NCI-H1417 (cell line): ENCODE measurements around the gene HBG1.

Source experiments
- DNase-seq, 3 experiments: peaks; one replicate each; lab custom pipeline; 2025; lab: John Stamatoyannopoulos, UW

The HBG1 gene

DNA sequence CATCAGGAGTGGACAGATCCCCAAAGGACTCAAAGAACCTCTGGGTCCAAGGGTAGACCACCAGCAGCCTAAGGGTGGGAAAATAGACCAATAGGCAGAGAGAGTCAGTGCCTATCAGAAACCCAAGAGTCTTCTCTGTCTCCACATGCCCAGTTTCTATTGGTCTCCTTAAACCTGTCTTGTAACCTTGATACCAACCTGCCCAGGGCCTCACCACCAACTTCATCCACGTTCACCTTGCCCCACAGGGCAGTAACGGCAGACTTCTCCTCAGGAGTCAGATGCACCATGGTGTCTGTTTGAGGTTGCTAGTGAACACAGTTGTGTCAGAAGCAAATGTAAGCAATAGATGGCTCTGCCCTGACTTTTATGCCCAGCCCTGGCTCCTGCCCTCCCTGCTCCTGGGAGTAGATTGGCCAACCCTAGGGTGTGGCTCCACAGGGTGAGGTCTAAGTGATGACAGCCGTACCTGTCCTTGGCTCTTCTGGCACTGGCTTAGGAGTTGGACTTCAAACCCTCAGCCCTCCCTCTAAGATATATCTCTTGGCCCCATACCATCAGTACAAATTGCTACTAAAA is 22.8 kb downstream of the HBG1 start, which contains the start of gene HBB:
Gene HBB (minus strand): TSS at position 340 of the 579 bp plus-strand sequence. CDS start 50 bp downstream, at position 290.
- DNase-seq: no peak

DNA sequence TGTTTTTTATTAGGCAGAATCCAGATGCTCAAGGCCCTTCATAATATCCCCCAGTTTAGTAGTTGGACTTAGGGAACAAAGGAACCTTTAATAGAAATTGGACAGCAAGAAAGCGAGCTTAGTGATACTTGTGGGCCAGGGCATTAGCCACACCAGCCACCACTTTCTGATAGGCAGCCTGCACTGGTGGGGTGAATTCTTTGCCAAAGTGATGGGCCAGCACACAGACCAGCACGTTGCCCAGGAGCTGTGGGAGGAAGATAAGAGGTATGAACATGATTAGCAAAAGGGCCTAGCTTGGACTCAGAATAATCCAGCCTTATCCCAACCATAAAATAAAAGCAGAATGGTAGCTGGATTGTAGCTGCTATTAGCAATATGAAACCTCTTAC is 24.2 kb downstream of the HBG1 start:
- no peak for DNase-seq

GRCh38 chr11:5224538-5225479 is 24.8 kb downstream of the HBG1 start:
- DNase-seq: no peak

GRCh38 chr11:5223686-5224085 is 26.0 kb downstream of the HBG1 start:
- DNase-seq: no peak

DNA sequence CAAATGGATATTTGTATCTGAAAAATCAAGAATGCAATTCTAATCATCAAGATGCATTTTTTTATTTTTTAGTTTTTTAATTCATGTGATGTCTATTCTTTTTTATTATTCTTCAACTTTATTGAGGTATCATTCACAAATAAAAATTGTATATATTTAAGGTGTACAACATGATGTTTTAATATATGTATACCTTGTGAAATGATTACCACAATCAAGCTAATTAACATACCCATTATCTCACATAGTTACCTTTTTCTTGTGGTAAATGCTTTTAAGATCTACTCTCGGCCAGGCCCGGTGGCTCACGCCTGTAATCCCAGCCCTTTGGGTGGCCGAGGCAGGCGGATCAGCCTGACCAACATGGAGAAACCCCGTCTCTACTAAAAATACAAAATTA is 26.5 kb downstream of the HBG1 start:
- DNase-seq: no peak

DNA sequence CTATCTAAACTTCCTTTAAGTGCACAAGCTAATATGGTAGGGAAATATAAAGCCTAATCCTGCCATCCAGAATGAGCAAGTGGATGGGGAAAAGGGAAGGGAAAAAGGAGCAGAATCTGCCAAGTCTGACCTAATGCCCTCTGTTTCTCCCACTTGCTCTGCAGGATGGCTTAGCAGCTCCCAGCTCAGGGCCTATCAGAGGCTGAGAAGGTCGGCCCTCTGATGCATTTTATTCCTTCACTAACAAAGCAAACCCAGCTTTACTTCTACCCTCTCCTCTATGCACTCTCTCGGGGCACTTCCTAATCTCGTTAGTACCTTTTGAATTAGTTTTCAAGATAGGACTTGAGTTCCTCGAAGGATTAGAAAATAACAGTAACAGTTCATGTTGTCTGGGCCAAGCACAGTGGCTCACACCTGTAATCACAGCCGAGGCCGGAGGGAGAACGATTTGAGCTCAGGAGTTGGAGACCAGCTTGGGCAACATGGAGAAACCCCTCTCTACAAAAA is 39.2 kb downstream of the HBG1 start:
- no peak for DNase-seq

DNA sequence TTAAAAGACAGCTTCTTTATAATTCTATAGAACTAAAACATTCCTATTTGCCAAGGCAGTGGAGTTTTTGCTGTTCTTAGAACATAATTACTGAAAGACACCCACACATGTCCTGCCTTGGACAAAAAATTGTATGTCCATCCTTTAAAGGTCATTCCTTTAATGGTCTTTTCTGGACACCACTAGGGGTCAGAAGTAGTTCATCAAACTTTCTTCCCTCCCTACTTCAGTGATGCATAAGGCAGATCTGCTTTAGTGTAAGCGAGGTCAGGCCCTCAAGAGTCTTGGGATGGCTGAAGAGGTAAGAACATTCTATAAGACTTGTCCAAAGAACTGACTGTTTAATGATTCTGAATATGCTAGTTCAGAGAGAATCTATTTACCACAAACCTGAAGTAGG is 44.9 kb downstream of the HBG1 start:
- peak in 2 of 3 experiments; percentile 2 to 56 for DNase-seq

DNA sequence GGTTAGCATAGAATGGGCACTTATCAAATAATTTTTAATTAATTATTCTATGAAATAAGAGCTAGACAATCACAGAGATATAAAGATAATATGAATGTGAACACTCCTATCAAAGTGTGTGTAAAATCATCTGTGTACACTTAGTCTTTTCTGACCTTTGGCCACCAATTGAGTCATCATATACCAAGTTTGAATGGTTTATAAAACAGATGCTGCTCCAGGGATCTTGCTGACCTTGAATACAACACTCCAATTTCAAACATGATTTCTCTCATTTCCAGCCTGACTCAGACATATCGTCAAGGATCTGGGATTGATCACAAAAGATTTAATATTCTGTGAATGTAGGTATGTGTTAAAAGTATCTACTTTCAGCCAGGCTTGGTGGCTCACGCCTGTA is 46.3 kb downstream of the HBG1 start:
- DNase-seq: no peak

GRCh38 chr11:5200582-5200981 is 49.1 kb downstream of the HBG1 start, which contains the start of gene OR51V1:
Gene OR51V1 (minus strand): TSS chr11:5200682. CDS start chr11:5200682, 0 bp downstream.
- DNase-seq: no peak

DNA sequence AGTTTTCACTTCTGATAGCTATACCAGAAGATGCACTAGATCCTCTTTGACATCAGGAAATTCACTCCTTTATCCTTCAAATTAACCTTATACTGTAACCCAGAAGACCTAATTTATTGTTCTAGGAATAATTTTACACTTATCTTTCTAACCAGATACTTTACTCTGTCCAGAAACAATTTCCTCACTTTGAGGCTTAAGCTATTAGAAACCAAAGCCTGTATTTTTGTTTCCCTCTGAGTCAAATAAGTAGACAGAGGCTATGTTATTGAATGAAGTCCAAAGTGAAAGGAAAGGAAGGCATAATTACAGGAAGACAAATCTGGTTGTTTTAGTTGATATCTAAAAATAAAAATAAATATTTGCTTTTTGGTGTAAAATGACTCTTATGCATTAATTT is 51.4 kb downstream of the HBG1 start:
- DNase-seq: no peak
